ENCODE measurements around the gene MYO18B.

- TF ChIP-seq CTCF (IDR thresholded peaks at IDR 0.05; ENCODE audit: low read length) (no peak), EZH2phosphoT487 (IDR thresholded peaks at IDR 0.05; ENCODE audit: low read length) (no peak), EZH2 (optimal IDR thresholded peaks at IDR 0.05; ENCODE audit: low read depth, low read length) (no peak)
Measured at GRCh38 chr22:25833676-25834075, 91.7 kb downstream of the MYO18B start.
